H9 (cell line): ENCODE results near the gene FAM170B. TPM values are rescaled to one million over a fixed set of nuclear protein-coding genes. Genes with fewer than 3 reads are reported as not detected.

Source experiments
- DNase-seq: peaks from one replicate; pipeline ENCODE4 v3.0.0-alpha.2; 2017
- H2AFZ ChIP-seq: one replicate; pipeline ENCODE4 v1.6.1; 2013; ENCODE audit warnings: mild to moderate bottlenecking, low read length, control low read depth, moderate library complexity
- H2AK5ac ChIP-seq: 2 replicates; pipeline ENCODE4 v1.6.1; 2013; ENCODE audit warnings: low read length, control low read depth, mixed read lengths; ENCODE audit not compliant: insufficient read length
- H2BK120ac ChIP-seq: one replicate; pipeline ENCODE4 v1.6.1; 2013; ENCODE audit warnings: low read depth, mild to moderate bottlenecking, low read length, control low read depth, inconsistent platforms; ENCODE audit not compliant: poor library complexity, severe bottlenecking
- H2BK12ac ChIP-seq: 2 replicates; pipeline ENCODE4 v1.6.1; 2013; ENCODE audit warnings: low read length, control low read depth, mixed read lengths, low read depth; ENCODE audit not compliant: insufficient read length
- H2BK15ac ChIP-seq: 2 replicates; pipeline ENCODE4 v1.6.1; 2013; ENCODE audit warnings: low read depth, low read length, control low read depth
- H2BK20ac ChIP-seq: one replicate; pipeline ENCODE4 v1.6.1; 2013; ENCODE audit warnings: low read depth, mild to moderate bottlenecking, low read length, control low read depth, inconsistent platforms; ENCODE audit not compliant: poor library complexity, severe bottlenecking
- H2BK5ac ChIP-seq: 2 replicates; pipeline ENCODE4 v1.6.1; 2013; ENCODE audit warnings: low read length, control low read depth, mixed read lengths; ENCODE audit not compliant: insufficient read length
- H3K14ac ChIP-seq: 2 replicates; pipeline ENCODE4 v1.6.1; 2013; ENCODE audit warnings: low read length, control low read depth; ENCODE audit not compliant: insufficient read depth
- H3K18ac ChIP-seq: 2 replicates; pipeline ENCODE4 v1.6.1; 2013; ENCODE audit warnings: low read depth, mild to moderate bottlenecking, mixed read lengths, low read length, control low read depth; ENCODE audit not compliant: insufficient read length
- H3K23ac ChIP-seq: 2 replicates; pipeline ENCODE4 v1.6.1; 2013; ENCODE audit warnings: low read length, control low read depth, mixed read lengths, low read depth; ENCODE audit not compliant: insufficient read length
- H3K23me2 ChIP-seq: 2 replicates; pipeline ENCODE4 v1.6.1; 2013; ENCODE audit warnings: low read depth, mild to moderate bottlenecking, mixed read lengths, low read length, control low read depth; ENCODE audit not compliant: insufficient read length, poor library complexity, severe bottlenecking
- H3K27ac ChIP-seq: 2 replicates; pipeline ENCODE4 v1.5.1; 2013; ENCODE audit warnings: low read length, control low read depth, mixed read lengths, low read depth; ENCODE audit not compliant: insufficient read length
- H3K27me3 ChIP-seq: 2 replicates; pipeline ENCODE4 v1.6.1; 2013; ENCODE audit warnings: low read length, control low read depth, inconsistent platforms; ENCODE audit not compliant: insufficient read depth
- H3K4ac ChIP-seq: 2 replicates; pipeline ENCODE4 v1.6.1; 2013; ENCODE audit warnings: low read depth, mild to moderate bottlenecking, control low read depth, inconsistent platforms, low read length, moderate library complexity
- H3K4me1 ChIP-seq: 2 replicates; pipeline ENCODE4 v1.6.1; 2013; ENCODE audit warnings: low read length, control low read depth, inconsistent platforms; ENCODE audit not compliant: insufficient read depth
- H3K4me2 ChIP-seq: 2 replicates; pipeline ENCODE4 v1.6.1; 2013; ENCODE audit warnings: low read length, control low read depth, mixed read lengths; ENCODE audit not compliant: insufficient read length, insufficient read depth
- H3K56ac ChIP-seq: 2 replicates; pipeline ENCODE4 v1.6.1; 2013; ENCODE audit warnings: low read depth, mild to moderate bottlenecking, mixed read lengths, low read length, control low read depth; ENCODE audit not compliant: insufficient read length
- H3K79me1 ChIP-seq: 2 replicates; pipeline ENCODE4 v1.6.1; 2013; ENCODE audit warnings: low read depth, mild to moderate bottlenecking, moderate library complexity, low read length, control low read depth, inconsistent platforms; ENCODE audit not compliant: insufficient read depth, poor library complexity, severe bottlenecking
- H3K79me2 ChIP-seq: 2 replicates; pipeline ENCODE4 v1.6.1; 2013; ENCODE audit warnings: low read length, control low read depth, inconsistent platforms; ENCODE audit not compliant: insufficient read depth
- H3K9ac ChIP-seq: 2 replicates; pipeline ENCODE4 v1.6.1; 2013; ENCODE audit warnings: low read length, control low read depth, mixed read lengths; ENCODE audit not compliant: insufficient read length; ENCODE audit errors: extremely low read depth
- H3K9me3 ChIP-seq: one replicate; pipeline ENCODE4 v1.6.1; 2013; ENCODE audit warnings: low read depth, low read length, inconsistent platforms; ENCODE audit not compliant: control insufficient read depth
- H3T11ph ChIP-seq: one replicate; pipeline ENCODE4 v1.6.1; 2013; ENCODE audit warnings: mild to moderate bottlenecking, low read length, control low read depth, inconsistent platforms
- H4K20me1 ChIP-seq: one replicate; pipeline ENCODE4 v1.6.1; 2013; ENCODE audit not compliant: control insufficient read depth, insufficient read length, insufficient read depth
- H4K5ac ChIP-seq: 2 replicates; pipeline ENCODE4 v1.6.1; 2013; ENCODE audit warnings: low read depth, mild to moderate bottlenecking, mixed read lengths, low read length, control low read depth; ENCODE audit not compliant: insufficient read length
- H4K8ac ChIP-seq: replicated peaks from 2 replicates; pipeline ENCODE4 v1.6.1; 2013; ENCODE audit warnings: low read length, control low read depth, mixed read lengths, low read depth; ENCODE audit not compliant: insufficient read length
- H4K91ac ChIP-seq: 2 replicates; pipeline ENCODE4 v1.6.1; 2013; ENCODE audit warnings: low read depth, mild to moderate bottlenecking, moderate library complexity, mixed read lengths, low read length, control low read depth; ENCODE audit not compliant: insufficient read length
- H3K27ac Mint-ChIP-seq, 3 experiments: 2 replicates in 2 of 3; 3 replicates in 1 of 3; pipeline ENCODE4 v1.8.0; 2020 to 2021; ENCODE audit warnings: mixed read lengths in 3 of 3, mild to moderate bottlenecking in 1 of 3, moderate library complexity in 1 of 3
- H3K27me3 Mint-ChIP-seq: 2 replicates; pipeline ENCODE4 v1.8.0; 2021; ENCODE audit warnings: low read depth, mild to moderate bottlenecking, moderate library complexity, mixed read lengths
- H3K36me3 Mint-ChIP-seq, 3 experiments: 2 replicates in 2 of 3; 3 replicates in 1 of 3; pipeline ENCODE4 v1.8.0; 2020 to 2021; ENCODE audit warnings: low read depth in 3 of 3, mixed read lengths in 3 of 3; ENCODE audit not compliant: insufficient read depth in 1 of 3
- H3K4me1 Mint-ChIP-seq, 2 experiments: 2 replicates each; pipeline ENCODE4 v1.8.0; 2020; ENCODE audit warnings: mixed read lengths in 2 of 2
- H3K4me3 Mint-ChIP-seq, 2 experiments: 2 replicates in 1 of 2; 3 replicates in 1 of 2; pipeline ENCODE4 v1.8.0; 2020 to 2021; ENCODE audit warnings: mild to moderate bottlenecking in 2 of 2, mixed read lengths in 2 of 2, moderate library complexity in 1 of 2
- H3K9me3 Mint-ChIP-seq, 2 experiments: 2 replicates in 1 of 2; 3 replicates in 1 of 2; pipeline ENCODE4 v1.8.0; 2020; ENCODE audit warnings: mild to moderate bottlenecking in 2 of 2, mixed read lengths in 2 of 2, moderate library complexity in 1 of 2
- CTCF ChIP-seq: fragments of 200-600 bp; sonication (generic); conservative IDR thresholded peaks from 3 replicates; pipeline ENCODE4 v1.8.0; 2021; ENCODE audit warnings: antibody characterized with exemption, mild to moderate bottlenecking
- whole genome bisulfite sequencing: extraction: QIAGEN DNeasy Blood & Tissue Kit; methylation state at CpG from one replicate; pipeline ENCODE4 v1.1.7; 2013; ENCODE audit warnings: missing lambda C conversion rate, low lambda C conversion rate, mixed read lengths; ENCODE audit not compliant: insufficient read length; ENCODE audit errors: extremely low coverage; 5-methylcytosine and 5-hydroxymethylcytosine counted together
- total RNA-seq: library from RNA; stranded (reverse); gene quantifications from 2 replicates; pipeline ENCODE4 v1.2.1, GENCODE V29; 2021

The FAM170B gene
- total RNA-seq, 1 experiment from 2014 or later, result not detected

- Histone ChIP-seq H2BK15ac (no peak overlapping the region), H4K20me1 (no peaks in the 10 kb centered on the region), H3K4me2 (no peak overlapping the region), H3K23ac (no peak overlapping the region), H2BK120ac (no peak overlapping the region), H2BK5ac (no peak overlapping the region), H4K5ac (no peak overlapping the region), H3K79me1 (no peaks in the 10 kb centered on the region), H2AFZ (no peak overlapping the region), H3K27me3 (no peaks in the 10 kb centered on the region), H3K9ac (no peak overlapping the region), H3K4ac (no peak overlapping the region), H3K18ac (no peak overlapping the region), H3K27ac (no peak overlapping the region), H3K23me2 (no peaks in the 10 kb centered on the region), H3K14ac (no peak overlapping the region; the same call in 1 of the 2 replicates), H4K91ac (no peak overlapping the region), H4K8ac (no peak overlapping the region), H2AK5ac (no peak overlapping the region), H3K56ac (no peak overlapping the region), H3K9me3 (no peaks in the 10 kb centered on the region), H3K4me1 (no peaks in the 10 kb centered on the region), H2BK12ac (no peak overlapping the region), H2BK20ac (no peak overlapping the region), H3T11ph (no peak overlapping the region), H3K79me2 (no peaks in the 10 kb centered on the region)
- WGBS, result no CpG with 5 or more reads among the region's 7 CpGs
- Mint-ChIP-seq H3K27ac (no peak overlapping the region), H3K36me3 (no peaks in the 10 kb centered on the region), H3K4me1 (peaks cover 13% of the 10 kb centered on the region in 2 experiments), H3K27me3 (no peaks in the 10 kb centered on the region), H3K4me3 (no peak overlapping the region), H3K9me3 (no peaks in the 10 kb centered on the region)
- no peak for DNase-seq
- TF ChIP-seq CTCF, result no peak
Observed at GRCh38 chr10:49171326-49172060, 37.7 kb upstream of the FAM170B start.
